Ecto neural progenitor cell (in vitro differentiated cells): Measurements from ENCODE around the gene SLCO2A1.

Experiments used
- DNase-seq: peaks from one replicate; pipeline ENCODE4 v3.0.0-alpha.2; 2018; ENCODE audit warnings: low spot score

Gene SLCO2A1

GRCh38 chr3:133884054-133884886 is 145.5 kb downstream of the SLCO2A1 start:
- no peak for DNase-seq

DNA sequence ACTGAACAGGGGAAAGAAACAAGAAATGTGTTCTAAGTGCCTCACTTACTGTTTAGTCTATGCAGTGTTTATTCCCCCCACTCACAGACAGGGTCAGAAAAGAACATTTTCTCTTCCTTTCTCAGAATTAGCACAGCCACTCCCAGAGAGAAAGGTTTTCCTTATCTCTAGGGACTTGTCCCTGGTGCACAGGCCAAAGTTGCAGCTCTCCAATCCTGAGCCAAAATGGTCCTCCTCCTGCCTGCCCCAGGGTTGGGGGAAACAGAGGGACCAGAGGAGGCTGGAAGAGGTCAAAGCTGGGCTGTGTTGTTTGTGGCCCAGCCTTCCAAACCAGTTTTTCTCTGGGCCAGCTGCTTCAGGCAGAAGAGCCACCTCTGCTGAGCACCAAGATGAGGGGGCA is 146.1 kb downstream of the SLCO2A1 start:
- no peak for DNase-seq

- no peak for DNase-seq
Measured at GRCh38 chr3:133882986-133883586, 146.6 kb downstream of the SLCO2A1 start.

DNA sequence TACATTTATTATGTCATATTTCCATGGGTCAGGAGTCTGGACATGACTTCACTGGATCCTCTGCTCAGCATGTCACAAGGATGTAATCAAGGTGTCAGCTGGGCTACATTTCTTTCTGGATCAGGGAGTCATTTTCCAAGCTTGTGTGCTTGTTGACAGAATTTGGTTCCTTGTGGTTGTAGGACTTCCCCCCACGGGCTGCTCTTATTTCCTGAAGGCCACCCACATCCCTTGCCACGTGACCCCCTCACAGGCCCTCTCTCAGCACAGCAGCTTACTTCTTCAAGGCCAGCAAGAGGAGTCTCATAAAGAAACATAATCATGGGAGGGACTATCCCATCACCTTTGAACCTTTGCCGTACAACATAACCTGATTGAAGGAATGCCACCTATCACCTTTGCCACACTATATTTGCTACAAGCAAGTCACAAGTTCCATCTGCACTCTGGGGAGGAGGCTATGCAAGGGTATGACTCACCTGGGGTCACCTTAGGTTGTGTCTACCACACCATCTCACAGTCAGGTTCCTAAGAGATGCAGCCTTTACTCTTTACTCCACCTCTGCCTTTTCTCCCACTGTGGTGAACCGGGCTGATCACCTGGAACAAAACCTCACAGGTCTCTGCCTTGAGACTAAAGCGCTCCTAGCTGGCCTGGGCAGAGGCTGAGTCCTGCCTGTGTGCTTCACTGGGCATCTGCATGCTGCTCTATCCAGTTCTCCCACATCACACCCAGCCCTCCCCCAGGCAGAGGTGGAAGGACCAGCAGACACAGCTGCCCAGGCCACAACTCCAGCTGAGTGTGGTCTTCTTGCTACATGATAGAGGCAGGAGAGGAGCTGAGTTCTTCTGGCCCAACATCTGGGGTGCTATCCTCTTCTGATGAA is 147.5 kb downstream of the SLCO2A1 start:
- no peak for DNase-seq

DNA sequence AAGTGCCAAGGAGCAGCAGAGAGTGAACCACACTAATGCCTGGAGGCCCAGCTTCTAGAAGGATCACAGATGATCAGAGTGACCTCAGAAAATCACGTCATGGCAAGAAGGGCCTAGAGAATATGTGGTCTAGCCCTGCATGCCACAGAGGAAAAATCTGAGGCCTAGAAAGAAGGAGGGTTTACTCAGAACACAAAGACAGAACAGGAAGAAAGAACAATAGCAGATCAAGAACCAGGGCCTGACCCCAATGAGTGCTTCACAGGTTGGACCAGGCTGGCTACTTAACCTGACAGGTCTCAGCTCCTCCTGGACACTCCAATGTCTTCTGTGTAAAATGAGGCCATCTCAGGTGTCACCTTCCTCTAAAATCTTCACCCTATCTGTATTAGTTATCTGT is 148.2 kb downstream of the SLCO2A1 start:
- DNase-seq, result no peak

DNA sequence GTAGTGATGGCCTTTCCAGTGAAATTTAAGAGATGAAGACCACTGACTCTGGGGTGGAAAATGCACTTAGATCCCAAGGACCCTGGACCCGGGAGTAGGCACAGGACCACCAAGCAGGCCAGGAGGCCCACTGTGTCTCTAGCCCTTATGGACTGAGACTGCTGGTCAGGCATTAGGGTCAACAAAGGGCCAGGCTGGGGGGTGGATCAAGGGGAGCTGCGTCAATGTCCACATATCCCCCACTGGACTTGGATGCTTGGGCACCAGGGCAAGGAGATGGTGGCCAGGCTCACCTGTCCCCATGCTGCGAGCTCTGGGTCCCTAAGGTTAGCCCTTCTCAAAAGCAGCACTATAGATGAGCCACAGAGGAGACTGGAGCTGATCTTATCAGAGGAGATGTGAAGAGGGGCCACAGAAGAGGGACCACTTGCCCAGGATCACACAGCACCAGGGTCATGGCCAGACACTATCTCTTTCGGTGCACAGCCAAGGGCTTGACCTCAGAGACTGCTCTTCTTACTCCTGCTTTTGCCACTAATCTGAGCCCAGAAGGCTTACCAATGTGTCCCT is 148.8 kb downstream of the SLCO2A1 start:
- no peak for DNase-seq

DNA sequence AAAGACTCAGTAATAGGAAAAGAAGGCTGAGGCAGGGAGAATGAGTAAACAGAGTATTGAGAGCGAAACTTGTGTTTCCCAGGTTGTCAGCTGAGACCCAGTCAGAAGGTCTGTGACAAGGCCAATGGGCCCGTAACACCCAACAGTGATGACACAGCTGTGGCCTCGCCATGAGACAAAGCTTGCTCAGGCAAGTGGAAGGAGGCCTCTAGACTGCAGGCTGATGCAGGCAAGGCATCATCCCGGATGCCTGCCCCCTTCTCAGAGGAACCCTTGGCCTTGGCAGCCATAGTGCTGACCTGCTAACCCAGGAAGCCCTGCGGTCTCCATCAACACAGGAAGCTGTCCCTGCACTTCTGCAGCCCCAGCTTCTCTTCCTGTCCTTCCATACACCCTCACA is 149.4 kb downstream of the SLCO2A1 start:
- no peak for DNase-seq

- DNase-seq, result no peak
Measured at GRCh38 chr3:133878518-133878917, 151.2 kb downstream of the SLCO2A1 start.
